GM19023 (cell line): ENCODE measurements around the gene ABCA3.

Experiments
- ATAC-seq: cut with Tn5 transposase; IDR thresholded peaks from one replicate; pipeline ENCODE4 v1.9.1; 2021; ENCODE audit warnings: mild to moderate bottlenecking, moderate library complexity; ENCODE audit not compliant: unreplicated experiment

ABCA3 gene

DNA sequence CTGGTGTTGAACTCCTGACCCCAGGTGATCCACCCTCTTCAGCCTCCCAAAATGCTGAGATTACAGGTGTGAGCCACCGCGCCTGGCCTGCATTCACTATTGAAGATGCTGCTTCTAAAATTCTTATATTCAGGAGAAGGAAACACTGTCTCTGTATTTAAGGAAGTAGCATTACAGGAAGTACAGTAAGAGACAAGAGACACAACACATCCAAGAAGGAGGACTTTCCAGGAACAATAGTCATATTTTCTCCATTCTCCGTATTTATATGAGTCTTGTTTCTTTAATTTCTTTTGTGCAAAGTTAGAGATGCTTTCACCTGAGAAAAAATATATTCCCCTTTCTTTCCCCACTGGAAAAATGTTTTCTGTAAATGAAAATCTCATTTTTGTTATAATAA, 18.3 kb upstream of the ABCA3 start:
- ATAC-seq, result no peak

DNA sequence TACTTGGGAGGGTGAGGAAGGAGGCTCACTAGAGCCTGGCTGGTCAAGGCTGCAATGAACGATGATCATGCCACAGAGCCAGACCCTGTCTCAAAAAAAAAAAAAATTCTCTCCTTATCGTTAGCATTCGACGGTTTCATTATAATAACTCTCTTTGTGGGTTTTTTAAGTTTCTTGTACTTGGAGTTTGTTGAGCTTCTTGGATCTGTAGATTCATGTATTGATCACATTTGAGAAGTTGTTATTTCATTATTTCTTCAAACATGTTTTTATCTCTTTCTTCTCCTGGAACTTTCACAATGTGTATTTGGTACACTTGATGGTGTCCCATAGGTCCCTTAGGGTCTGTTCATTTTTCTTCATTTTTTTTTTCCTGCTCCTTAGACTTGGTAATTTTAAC, 16.8 kb upstream of the ABCA3 start:
- no peak for ATAC-seq

DNA sequence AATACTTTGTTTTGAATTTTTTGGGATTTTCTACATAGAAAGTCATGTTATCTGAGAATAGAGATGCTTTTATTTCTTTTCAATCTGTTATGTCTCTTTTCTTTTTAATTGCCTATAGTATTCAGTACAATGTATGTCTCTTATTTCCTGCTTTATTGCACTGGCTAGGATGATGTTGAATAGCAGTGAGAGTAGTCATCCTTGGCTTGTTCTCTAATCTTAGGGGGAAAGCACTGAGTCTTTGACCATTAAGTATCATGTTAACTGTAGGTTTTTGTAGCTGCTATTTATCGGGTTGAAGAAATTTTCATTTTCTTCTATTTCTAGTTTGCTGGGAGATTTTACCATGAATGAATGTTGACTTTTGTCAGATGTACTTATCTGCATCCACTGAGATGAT, 10.0 kb upstream of the ABCA3 start:
- no peak for ATAC-seq

DNA sequence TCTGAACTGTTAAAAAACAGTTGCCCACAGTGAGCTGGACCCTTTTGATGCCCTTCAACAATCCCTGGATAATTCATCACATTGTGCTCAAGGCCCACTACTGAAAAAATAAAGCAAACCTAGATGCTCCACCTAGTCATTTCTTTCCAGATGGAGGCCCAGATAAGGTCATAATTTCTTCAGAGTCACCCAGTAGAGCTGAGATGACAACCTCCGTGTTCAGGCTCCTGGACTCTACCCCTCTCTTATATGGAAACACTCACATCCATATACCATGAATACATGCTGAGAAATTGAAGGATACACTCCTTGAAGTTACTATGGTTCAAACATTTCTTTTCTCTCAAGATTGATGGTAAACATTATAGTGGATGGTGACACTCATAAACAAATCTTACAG, 2.7 kb upstream of the ABCA3 start:
- no peak for ATAC-seq

DNA sequence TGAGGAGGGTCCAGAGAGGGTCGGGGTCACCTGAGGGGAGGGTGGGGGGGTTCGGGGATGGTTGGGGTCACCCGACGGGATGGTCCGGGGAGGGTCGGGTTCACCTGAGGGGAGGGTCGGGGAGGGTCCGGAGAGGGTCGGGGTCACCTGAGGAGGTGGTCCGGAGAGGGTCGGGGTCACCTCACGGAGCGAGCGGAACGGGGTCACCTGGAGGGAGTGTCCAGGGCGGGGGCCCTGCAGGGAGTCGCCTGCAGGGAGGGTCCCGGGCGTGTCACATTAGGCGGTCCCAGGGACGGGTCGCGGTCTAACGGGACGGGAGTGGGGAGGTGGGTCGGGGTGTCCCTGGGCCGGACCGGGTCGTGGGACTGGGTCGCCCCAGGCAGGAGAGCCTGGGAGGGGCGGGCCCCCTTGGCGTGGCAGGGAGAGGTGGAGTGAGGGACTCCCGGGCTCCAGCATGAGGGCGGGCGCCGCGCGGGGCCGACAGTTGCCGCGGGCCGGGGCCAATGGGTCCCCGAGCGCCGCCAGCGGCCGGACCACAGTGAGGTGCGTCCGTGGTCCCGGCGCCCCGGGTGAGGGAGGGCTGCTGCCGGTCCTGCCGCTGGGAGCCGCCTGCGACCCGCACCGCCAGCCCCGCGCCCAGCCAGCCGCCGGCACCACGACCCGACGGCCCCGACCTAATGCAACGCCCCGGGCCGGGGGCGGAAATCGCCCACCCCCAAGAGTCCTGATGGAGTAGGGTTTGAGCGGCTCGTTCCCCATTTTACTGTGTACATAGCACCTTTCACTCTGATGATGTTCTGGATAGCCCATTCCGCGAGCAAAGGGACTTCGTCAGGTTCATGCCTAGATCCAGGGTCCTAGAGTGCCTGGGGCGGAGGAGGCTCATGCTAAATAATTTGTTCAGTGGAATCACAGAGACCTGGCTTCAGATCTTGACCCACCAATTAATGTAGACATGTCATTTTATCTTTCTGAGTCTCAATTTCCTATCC, 1.2 kb upstream of the ABCA3 start:
- no peak for ATAC-seq

DNA sequence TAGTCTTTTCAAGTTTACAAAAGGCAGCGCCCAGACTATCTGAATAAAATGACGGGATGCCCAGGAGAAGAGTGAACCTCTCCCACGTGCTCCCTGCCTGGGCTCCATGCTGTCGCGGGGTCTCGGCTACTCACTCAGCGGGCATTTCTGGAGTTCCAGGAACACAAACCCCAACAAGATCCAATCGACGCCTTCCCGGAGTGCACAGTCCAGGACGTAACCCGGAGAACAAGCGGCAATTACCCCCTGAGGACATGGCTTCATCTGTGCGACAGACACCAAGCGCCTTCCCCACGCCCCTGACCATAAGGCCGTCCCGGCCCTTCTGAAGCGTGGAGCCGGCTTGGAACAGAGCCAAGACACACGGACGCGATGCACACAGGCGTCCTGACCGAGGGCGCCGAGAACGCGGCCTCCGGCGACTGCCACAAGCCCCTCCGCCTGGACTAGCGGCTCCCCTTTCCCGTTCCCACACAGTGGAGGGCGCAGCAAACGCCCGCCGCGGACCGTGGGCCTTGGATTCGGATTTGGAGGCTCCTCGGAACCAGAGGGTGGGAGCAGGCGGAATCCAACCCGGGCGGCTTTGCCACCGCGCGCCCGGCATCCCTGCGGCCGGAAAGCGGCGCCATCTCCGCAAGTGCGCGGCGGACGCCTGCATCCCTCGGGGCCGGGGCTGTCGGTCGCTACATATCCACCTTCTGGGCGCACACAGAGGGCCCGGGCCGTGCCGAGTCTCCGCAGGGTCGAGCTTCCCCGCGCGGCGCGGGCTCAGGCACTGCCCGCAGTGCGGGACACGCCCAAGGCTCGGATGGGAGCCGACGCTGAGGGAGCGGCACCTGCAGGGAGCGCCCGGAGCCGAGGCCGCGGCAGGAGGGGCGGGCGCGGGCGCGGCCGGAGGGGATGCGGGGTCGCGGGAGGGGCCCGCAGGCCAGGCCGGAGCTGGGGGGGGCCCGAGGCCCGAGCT, 725 bp downstream of the ABCA3 start:
- ATAC-seq, result peak; percentile 36

DNA sequence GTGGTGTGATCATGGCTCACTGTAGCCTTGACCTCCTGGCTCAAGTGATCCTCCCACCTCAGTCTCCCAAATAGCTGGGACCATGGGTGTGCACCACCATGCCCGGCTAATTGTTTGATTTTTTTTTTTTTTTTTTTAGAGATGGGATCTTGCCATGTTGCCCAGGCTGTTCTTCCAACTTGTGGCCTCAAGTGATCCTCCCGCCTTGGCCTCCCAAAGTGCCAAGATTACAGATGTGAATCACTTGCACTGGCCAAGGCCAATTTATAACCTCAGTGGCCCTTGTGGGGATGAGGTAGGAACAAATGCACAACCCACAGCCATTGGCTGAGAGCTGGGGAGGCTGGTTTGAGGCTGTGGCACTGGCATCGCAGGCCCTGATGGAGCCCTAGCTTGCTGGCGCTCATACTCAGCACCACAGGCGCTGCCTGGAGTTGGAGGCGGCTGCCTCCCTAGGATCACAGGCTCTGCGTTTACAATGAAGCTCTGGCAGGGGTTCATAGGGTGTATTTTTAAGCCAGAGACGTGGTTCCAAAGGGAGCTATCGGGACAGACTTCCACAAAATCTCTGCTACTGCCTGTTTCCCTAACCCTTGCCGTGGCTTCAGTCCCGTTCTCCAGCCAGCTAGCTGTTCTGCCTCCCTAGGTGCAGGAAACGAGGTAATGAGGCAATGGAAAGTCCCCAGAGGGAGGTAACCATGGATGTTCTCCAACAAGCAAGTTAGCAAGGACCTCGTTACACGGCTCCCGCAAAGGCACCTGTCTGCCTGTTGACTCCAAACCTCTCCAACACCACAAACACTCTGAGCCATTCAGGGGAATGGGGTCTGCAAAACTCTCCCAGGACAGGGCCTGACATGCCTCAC, 2.9 kb downstream of the ABCA3 start:
- no peak for ATAC-seq

DNA sequence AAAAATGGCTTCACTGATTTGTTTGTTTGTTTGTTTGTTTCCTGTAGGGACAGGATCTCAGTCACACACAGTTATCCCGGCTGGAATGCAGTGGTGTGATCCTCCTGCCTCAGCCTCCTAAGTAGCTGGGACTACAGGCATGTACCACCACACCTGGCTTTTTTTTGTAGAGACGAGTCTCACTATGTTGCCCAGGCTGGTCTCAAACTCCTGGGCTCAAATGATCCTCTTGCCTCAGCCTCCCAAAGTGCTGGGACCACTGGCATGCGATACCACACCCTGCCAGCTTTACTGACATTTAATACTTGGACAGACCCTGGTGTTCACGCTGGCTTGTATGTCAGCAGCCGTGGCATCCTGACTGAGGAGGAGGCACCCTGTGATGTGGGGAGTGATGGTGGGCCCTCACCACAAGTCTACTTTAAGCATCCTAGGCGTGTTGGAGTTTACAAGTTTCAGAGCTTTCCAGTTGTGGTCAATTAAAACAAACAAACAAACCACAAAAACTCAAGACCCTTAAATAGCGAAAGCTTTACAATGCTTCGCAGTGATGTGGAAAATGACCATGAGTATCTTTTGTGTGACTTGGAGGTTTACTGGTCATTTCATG, 5.1 kb downstream of the ABCA3 start:
- ATAC-seq, result no peak

DNA sequence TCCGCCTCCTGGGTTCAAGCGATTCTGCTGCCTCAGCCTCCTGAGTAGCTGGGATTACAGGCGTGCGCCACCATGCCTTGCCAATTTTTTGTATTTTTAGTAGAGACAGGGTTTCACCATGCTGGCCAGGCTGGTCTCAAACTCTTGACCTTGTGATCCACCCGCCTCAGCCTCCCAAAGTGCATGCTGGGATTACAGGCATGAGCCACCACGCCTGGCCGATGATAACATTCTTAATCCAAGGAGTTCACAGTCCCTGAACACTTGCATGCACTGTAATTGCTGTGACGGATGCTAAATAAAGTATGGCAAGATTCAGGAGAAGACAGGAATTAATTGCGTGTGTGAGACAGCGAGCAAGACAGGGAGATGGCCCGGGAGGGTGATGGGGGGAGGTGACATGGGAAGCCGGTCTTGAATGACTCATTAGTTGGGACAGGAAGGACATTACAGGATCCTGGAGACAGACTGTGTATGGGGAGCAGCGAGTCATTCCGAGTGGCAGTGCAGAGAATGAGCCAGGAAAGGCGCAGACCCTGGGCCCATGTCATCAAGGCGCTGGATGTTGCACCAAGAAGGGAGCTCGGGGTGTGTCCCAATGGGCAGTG, 6.7 kb downstream of the ABCA3 start:
- no peak for ATAC-seq

DNA sequence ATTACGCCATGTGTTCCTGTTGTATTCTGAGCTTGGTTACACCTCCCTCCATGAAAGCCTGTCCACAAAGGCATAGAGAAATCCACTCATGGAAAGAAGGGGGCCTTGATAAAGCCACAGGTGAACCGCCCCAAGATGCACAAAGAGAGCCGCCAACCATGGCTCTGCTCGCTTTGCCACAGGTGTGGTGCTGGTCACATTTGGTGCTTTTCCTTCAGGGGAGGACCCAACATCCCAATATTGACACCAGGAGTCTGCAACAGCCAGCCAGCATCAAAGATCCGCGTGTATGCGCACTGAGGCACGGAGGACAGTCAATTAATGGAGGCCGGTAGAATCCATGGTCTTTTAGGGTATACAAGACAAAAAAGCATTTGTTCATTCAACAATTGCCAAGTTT, 7.3 kb downstream of the ABCA3 start:
- no peak for ATAC-seq

DNA sequence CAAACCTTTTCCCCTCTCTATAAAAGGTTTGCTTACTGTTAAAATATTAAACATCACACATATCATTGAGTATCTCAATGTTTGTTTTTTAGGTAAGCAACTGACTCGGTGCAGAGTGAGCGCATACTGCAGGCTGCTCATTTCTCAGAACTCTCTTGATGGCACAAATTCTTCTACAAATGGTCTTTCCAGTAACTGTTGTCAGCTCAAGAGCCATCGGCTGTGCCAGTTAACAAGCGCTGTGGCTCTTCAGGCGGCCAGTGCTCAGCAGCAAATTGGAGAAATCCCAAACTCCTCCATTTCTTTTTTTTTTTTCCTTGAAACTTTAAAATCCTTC, 8.6 kb downstream of the ABCA3 start:
- no peak for ATAC-seq

DNA sequence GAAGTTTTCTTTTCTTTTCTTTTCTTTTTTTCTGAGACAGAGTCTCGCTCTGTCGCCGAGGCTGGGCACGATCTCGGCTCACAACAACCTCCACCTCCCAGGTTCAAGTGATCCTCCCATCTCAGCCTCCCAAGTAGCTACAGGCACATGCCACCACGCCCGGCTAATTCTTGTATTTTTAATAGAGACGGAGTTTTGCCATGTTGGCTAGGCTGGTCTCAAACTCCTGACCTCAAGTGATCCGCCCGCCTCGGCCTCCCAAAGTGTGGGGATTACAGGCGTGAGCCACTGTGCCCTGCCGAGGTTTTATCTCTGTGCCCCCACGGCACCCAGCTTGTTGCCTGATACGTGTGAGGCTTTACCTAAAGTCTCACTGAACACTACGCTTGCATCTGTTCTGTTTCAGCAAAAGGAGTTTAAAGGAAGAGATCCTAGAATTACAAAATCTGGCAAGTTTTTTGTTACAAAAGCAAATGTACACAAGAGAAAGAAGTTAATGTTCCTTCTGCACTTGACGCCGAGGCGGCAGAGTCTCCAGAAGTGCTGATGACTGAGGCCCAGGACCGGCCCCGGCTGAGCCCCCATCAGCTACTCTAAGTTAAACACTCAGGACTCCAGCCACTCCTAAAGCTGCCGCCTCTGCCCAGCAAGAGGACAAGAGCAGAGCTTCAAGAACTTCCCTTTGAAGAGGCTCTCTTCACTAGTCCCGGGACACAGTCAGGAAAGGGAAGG, 9.2 kb downstream of the ABCA3 start:
- ATAC-seq, result no peak

DNA sequence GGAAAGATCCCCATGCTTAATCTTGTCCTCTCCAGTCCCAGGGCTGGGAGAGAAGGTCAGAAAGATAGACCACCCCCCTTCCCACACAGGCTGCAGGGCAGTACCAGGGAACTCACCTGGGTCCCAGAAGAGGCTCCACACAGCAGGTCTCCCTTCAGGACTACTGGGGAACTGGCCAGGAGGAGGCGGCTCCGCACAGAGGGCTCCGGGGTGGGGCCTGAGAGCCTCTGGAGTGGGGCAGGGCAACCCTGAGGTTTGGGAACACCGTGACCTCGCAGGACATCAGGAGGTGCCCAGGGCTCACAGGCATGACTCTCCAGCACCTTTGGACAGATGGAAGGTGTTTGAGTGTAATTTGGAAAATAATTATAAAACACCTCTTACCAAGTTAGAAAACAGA, 11.0 kb downstream of the ABCA3 start:
- ATAC-seq, result no peak

DNA sequence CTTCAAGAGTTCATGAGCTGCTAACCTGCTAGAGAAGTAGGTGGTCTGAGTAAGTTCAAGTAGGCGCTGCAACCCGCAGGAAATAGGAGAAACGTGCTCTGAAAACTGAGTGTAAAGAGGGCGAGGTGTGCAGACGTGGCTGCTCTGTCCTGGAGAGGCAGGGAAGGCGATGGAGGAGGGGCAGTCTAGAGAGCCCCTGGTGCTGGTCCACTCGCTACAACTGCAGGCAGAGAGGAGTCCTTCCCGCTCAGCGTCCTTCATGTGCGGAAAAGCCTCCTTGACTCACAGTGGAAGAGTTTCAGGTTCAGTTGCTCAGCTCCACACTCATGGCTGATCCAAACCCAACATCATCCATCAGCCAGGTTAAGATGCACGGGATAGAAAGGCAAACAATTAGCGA, 12.1 kb downstream of the ABCA3 start:
- ATAC-seq, result no peak

DNA sequence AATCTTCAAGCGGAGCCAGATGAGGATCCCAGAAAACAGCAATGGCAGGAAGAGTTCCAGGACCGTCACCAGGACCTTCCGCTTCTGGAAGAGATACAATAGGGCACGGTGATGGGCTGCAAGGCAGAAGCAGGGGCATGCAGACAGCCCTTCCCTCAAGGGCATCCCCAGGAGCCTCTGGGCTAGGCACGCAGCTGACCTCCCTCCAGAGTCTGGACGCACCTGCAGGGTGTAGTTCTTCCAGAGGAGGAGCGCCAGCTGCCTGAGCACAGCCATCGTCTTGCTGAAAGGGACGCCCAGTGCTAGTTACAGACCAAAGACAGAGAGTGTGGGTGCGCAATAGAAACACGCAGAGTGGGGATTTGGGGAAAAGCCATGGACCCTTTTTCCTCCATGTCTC, 14.3 kb downstream of the ABCA3 start:
- no peak for ATAC-seq

DNA sequence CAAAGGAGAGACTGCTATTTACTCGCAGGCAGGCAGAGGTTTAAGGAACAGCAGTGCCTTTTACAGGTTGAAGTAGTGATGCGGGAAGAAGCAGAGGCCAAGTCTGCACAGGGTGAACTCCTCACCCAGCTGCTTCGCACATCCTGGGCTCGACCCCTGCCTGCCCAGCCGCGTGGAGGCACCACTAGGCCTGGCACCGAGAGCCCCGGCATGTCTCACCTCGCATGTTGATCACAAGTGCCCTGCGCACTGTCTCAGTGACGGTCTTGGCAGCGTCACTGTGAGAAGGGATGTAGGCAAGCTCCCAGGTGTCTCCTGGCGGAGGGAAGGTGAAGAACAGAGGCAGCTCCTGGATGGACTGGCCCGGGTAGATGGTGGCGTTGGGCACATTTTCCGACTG, 14.7 kb downstream of the ABCA3 start:
- ATAC-seq, result no peak

DNA sequence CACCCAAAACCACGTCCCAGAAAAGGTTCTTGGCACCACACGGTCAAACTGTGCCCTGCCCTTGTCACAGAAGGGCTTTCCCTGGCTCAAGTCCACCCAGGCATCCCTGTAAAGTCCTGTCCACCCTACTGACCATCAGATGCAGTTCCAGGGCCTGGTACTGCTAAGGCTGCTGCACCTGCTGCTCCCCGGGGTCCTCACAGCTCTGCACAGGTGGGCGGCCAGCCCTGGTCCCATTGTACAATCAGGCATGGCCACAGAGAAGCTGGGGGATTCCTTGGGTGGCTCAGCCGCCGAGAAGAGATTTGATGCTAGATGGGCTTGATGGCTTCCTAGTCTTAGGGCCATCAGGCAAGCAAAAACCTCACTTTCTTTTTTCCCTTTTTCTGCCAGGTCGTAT, 15.3 kb downstream of the ABCA3 start:
- no peak for ATAC-seq

DNA sequence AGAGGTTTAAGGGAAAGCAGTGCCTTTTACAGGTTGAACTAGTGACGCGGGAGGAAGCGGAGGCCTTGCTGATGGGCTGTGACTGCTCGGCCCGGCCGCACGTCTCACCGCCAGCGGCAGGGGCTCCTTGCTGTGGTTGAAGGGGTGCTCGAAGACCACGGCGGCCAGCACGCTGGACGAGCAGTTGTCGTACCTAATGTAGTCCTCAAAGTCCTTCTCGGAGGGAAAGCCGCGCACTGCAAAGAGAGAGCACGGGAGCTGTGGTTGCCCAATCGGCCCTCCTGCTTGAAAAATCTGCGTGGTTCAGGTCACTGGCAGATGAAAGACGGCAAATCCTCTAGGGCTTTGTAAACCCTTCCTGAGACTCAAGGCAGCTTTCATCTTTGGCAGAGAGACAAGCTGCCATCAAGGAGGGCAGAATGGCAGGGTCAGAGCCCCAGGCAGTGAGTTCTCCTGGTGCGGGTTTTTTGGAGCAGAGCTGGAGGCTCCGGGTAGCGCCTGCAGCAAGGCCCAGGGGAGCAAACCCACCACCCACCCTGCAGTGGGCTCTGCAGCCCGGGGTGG, 16.1 kb downstream of the ABCA3 start:
- ATAC-seq, result no peak

DNA sequence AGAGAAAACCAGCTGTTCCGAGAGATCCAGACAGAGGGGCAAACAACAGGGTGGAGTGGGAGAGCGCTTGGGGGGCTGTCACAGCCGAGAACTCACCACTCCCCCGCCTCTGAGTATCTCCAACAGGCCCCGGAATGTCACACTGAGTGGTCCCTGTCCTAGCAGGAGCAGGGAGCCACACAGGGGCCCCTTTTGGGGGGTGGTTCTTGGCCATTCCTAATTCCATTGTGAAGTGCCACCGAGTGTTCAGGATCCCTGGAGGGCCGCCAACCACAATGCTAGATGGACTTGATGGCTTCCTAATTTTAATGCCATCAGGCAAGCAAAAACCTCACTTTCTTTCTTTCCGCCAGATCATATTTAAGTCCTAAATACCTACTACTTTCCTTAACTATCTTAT, 16.8 kb downstream of the ABCA3 start:
- no peak for ATAC-seq
